Mesenteric fat pad (tissue), 1 donor: ENCODE measurements around the gene ASCC1. TPM values are rescaled to one million over a fixed set of nuclear protein-coding genes. Genes with fewer than 3 reads are reported as not detected.
"Not testable (repeated sequence)": the region's sequence is repeated elsewhere in the genome, so short reads cannot be mapped to it uniquely, and the experiment has no call there.

ENCODE experiments used
- DNase-seq: peaks from one replicate; pipeline ENCODE4 v3.0.0-alpha.2; 2020; ENCODE audit warnings: low spot score
- total RNA-seq: library from RNA; stranded (reverse); fragmentation: NEBNext Ultra II Directional; extraction: Animal tissue kit (Norgen Biotek cat#: 25700); gene quantifications from one replicate; pipeline ENCODE4 v1.2.1, GENCODE V29; 2021
- donor health status: DM: yes; HTN: yes; CAD: no.

ASCC1 gene
- total RNA-seq, 1 donor from 2014 or later, result 29.2 TPM

GRCh38 chr10:72133517-72133916 lies 82.6 kb downstream of the ASCC1 start:
- DNase-seq, result no peak

DNA sequence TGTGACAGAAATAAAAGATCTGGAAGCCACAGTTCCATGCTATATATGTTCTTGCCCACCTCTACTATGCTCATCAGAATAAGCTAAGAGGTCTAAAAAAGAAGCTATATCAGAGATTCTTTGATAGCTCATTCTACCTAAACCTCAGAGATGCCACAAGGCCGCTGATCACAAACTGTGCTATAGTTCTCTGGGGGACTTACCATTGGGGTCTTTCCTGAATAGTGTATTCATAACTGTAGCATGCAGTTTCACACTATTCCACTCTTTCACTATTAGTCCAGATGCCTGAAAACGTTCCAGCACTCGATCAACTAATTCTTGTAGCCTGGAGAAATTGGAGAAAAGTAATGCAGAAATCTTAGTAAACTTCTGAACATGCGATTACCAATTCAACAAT lies 83.2 kb downstream of the ASCC1 start:
- DNase-seq, result no peak

GRCh38 chr10:72127571-72127970 lies 88.5 kb downstream of the ASCC1 start:
- DNase-seq, result no peak

DNA sequence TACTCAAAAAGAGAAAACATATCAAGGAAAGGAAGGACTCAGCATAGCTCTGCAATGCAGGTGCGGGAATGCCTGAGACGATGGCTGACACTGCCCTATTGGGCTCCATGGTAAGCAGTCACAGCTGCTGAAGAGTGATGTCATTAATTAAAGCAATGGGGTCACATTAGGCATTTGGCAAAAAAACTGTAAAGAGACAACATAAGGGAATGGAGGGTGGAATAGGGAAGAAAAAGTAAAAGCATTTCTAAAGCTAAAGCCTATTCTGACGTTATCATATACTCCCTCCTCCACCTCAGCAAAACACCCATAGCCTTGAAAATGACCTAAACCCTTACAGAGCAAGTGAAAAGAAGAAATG lies 89.2 kb downstream of the ASCC1 start:
- no peak for DNase-seq

GRCh38 chr10:72126184-72126871 lies 89.7 kb downstream of the ASCC1 start:
- DNase-seq, result no peak

DNA sequence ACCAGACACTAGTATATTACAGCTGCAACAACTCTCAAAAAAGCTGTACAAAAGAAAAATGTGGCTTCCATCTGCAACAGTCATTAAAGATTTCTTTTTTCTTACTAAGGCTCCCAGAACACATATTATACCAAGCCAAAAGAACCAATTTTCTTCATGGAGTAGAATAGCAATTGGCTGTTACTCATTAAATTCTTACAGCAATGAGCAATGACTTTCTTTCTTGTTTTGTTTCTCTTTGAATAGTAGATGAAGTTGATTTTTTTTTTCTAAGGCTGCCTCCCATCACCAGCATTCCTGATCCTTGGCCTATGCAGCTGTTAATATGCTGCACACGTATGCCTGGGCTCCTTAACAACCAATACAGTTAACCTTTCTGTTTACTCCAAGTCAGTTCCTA lies 91.1 kb downstream of the ASCC1 start:
- DNase-seq, result no peak

GRCh38 chr10:72124381-72124780 lies 91.7 kb downstream of the ASCC1 start:
- DNase-seq, result no peak

DNA sequence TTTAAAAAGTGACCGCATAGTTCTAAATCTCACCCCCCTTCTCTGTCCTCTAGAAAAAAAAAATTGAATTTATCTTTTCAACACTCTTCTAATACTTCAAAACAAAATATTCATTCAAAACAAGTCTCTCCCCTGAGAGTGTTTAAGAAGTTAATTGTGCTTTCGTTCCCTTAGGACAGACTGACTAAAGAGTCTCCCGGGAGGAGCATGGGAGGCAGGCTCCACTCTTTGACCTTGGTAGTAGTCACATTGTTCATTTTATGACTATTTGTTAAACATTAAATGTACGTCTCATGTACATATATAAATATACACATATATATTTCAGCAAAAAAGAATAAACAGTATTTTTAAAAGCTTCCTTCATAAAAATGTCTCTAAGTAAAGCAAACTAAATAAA lies 92.5 kb downstream of the ASCC1 start:
- DNase-seq, result no peak

DNA sequence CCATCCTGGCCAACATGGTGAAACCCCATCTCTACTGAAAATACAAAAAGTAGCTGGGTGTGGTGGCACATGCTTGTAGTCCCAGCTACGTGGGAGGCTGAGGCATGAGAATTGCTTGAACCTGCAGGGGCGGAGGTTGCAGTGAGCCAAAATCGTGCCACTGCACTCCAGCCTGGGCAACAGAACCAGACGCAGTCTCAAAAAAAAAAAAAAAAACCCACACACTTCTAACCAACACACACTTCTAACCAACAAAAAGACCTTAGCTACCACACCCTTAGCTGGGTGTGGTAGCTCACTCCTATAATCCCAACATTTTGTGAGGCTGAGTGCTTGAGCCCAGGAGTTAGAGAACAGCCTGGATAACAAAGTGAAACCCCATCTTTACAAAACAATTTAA lies 93.9 kb downstream of the ASCC1 start:
- no peak for DNase-seq

DNA sequence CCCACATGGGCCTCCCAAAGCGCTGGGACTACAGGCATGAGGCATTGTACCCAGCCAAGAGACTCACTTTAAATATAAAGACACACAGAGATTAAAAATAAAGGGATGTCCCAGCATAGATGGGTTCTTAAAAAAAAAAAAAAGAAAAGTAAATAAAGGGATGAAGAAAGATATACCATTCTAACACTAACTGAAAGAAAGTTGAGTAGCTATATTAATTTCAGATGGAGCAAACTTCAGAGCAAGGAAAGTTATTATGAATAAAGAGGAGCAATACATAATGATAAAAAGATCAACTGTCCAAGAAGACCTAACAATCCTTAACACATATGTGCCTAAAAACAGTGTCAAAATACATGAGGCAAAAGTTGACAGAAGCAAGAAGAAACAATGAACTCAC lies 94.7 kb downstream of the ASCC1 start:
- DNase-seq, result no peak

- no peak for DNase-seq
Measured at GRCh38 chr10:72116372-72116771, 99.7 kb downstream of the ASCC1 start.

DNA sequence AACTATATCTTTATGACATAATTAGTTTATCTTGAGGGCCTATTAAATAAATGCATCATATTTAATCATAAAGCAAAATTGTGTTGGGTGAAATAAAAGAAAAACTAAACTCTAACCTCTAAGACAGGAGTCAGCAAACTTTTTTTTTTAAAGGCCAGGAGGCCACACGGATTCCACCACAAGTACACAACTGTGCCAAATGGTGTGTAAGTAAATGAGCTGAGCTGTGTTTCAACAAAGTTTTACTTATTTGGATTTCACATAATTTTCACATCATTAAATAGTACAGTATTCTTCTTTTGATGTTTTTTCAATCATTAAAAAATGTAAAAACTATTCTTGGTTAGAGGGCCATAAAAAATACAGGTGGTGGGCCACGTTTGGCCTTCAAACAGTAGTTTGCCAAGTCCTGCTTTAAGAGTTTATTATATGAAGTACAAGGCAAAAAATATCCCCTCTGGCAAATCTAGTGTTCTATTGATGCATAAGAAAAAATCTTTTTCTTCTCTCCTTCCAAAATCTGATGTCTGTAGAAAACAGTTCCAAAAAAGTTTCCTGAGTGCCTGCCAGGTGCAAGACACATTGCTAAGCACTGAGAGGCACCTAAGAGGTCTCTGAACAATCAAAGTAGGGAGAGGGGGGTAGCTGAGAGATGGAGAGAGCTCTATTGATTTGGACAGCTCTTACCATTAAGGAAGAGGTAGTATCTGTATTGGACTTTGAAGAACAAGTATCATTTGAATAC lies 101.2 kb downstream of the ASCC1 start:
- no peak for DNase-seq

GRCh38 chr10:72110673-72111401 lies 105.2 kb downstream of the ASCC1 start:
- no peak for DNase-seq

DNA sequence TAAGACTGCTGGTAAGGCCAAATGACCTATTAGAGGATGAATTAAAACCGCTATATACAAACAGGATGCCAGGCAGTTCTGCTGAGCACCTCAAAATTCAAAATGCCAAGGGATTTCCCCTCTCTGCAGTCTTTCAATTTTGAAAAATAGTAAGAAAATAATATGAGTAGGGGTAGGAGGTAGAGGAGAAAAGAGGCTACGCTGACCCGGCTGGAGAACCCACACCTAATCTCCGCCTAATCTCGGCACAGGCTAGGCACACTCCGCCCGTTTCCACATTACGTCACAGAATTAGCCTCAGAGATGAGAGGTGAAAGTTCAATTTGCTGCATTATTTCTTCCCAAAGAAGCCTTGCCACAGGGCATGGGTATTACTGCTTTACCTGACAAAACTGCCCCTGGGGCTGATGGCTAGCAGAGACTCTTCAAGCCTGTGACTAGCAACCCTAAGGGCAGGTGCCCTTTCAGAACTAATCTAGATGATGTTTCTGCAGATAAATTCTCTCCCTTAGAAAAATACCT lies 106.4 kb downstream of the ASCC1 start:
- no peak for DNase-seq

DNA sequence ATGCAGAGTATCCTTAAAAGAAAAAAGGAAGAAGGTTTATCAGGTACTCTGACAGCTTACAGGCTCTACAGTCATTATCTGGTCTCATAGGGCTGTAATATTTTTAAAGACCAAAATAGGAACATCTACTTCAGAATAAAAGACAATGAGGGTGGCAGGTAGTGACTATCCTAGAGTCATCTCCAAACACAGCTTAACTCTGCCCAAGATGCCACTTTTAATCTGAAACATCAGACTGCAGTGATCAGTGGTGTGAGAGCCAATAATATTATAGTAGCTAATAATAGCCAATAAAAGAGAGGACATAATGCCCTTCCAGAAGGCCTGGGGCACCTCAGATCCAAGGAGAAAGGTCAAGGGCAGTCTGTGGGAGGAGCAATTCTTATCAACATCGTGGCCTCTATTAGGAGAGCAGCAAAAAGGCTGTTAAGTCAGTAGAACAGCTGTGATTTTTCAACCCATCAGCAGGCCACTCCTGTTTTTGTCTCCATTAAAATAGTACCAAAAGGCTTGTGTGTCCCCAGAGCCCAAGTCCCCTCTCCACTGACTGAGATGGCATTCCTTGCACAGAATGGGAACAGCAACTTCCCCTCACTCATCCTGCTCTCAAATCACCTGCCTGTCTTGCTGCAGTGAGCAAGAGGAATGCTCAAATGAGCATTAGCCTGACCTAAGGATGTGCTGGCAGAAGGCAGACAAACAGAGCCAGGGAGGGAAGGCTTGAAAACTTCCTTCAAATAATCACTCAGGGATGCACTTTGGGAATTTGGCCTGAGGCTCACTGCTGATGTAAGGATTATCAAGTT lies 107.0 kb downstream of the ASCC1 start:
- no peak for DNase-seq

DNA sequence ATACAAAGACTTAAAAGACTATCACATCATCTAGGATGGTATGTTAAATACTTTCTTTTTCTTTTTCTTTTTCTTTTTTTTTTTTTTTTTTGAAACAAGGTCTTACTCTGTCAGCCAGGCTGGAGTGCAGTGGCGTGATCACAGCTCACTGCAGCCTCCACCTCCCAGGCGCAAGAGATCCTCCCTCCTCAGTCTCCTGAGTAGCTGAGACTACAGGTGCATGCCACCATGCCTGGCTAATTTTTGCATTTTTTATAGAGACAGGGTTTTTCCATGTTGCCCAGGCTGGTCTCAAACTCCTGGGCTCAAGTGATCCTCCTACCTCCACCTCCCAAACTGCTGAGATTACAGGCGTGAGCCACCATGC lies 108.1 kb downstream of the ASCC1 start:
- DNase-seq, result not testable (repeated sequence)

DNA sequence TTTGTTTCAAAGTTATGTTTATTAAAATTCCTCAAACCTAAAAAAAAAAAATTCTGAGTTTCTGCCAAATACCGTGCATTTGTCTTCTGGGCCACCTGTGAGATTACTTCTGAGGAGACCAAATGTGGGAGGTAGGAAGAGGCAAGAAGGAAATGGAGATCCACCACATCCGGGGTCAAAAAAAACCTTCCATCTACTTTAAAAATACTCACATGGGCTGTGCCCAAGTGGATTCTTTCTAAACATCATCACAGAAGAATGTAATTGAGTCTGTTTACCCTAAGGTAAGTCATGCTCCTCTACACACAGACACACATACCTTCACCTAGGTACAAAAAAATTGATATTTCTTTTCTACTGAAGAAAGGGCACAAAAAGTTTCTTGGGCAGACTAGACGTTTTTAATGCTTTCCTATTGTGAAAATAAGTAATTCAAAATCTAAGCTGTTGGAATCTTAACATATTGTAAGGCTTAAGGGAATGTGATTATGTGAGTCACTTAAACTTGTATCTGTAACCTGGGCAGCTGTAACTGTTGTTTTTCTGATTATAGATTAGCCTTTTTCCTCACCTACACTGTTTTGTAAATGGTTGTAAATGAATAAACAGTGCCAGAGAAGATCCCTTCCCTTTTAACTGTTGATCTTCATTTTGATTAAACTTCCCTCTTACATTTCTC lies 108.6 kb downstream of the ASCC1 start:
- DNase-seq, result no peak

- no peak for DNase-seq
Measured at GRCh38 chr10:72106896-72107295, 109.2 kb downstream of the ASCC1 start.

- DNase-seq, result no peak
Measured at GRCh38 chr10:72106154-72106849, 109.8 kb downstream of the ASCC1 start.

DNA sequence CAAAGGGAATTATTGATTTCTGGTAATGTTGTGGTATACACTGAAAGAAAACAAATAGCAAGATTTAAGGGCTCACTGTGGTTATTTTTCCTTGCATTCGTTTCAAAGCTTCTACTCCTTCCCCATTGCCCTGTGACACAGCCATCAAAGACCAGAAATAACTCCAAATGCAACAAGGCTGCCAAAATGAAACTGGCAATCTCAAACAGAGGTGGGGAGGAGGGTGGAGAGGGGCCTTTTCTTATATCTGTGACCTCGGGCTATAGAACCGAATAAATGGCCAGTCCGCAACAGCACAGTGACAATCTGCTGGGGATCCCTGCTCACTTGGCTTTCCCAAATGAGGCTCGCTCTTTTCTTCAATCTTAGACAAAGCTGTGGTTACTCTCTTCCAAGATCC lies 110.4 kb downstream of the ASCC1 start:
- DNase-seq, result no peak
